ENCODE data around the gene LMO7. TPM values are rescaled to one million over a fixed set of nuclear protein-coding genes. Genes with fewer than 3 reads are reported as not detected.
"Not testable (repeated sequence)": the region's sequence is repeated elsewhere in the genome, so short reads cannot be mapped to it uniquely, and the experiment has no call there.

The LMO7 gene
- total RNA-seq, 1 donor from 2014 or later: 39.2 TPM

DNA sequence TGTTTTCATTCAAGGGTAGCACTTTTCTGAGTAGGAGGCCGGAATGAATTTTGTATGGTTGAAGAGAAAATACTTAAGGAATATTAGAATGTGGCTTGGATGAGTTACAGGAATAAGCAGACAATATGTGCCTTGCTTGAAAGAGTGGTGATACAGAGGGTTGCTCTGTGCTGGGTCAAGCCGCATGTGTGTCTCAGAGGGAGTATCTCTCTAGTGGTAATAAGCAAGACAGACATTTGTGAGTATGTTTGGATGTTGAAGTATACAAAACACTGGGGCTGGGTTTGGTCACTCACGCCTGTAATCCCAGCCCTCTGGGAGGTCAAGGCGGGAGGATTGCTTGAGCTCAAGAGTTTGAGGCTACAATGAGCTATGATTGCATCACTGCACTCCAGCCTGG, 103.9 kb downstream of the LMO7 start:
- no peak for DNase-seq (ENCODE audit: low read depth in 2 of 2)

DNA sequence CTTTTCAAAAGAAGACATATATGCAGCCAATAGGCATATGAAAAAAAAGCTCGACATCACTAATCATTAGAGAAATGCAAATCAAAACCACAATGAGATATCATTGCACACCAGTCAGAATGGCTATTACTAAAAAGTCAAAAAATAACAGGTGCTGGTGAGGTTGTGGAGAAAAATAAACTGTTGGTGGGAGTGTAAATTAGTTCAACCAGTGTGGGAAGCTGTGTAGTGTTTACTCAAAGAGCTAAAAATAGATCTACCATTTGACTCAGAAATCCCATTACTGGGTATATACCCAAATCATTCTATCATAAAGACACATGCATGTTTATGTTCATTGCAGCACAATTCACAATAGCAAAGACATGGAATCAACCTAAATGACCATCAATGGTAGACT, 106.9 kb downstream of the LMO7 start:
- not testable (repeated sequence) for DNase-seq (ENCODE audit: low read depth in 2 of 2)

DNA sequence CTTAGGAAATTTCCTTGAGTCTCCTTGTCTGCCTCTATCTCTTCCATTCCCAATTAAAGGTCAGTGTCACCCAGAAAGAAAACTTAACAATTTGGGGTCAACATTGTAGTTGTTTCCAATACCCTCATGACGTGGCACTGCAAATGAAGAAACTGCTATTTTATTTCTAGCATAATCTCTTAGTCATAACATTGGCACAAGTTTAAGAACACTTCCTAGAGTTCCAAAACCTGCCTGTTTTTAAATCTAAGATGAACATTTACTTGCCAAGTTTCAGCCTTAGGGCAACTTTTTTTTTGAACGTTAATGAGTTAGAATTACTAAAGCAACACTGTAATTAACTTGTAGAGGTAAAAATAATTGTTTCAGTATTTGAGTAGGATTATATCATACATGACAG, 108.0 kb downstream of the LMO7 start:
- no peak for DNase-seq (ENCODE audit: low read depth in 2 of 2)

DNA sequence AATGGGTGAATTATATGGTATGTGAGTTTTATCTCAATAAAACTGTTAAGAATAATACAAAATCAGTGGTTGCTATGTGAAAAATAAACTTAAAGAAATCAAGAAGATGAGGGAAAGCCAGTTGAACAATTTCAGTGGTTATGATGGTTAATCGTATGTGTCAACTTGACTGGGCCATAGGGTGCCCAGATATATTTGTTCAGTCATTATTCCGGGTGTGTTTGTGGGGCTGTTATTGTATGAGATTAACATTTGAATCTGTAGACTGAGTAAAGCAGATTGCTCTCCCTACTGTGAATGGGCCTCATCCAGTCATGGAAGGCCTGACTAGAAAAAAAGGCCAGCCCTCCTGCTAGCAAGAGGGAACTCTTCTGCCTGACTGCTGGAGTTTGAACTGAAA, 109.3 kb downstream of the LMO7 start:
- no peak for DNase-seq (ENCODE audit: low read depth in 2 of 2)

- DNase-seq (ENCODE audit: low read depth in 2 of 2): no peak
Observed at GRCh38 chr13:75748874-75749273, 112.7 kb downstream of the LMO7 start.

- no peak for DNase-seq (ENCODE audit: low read depth in 2 of 2)
Observed at GRCh38 chr13:75749407-75749806, 113.3 kb downstream of the LMO7 start.

GRCh38 chr13:75751350-75751749, 115.2 kb downstream of the LMO7 start:
- DNase-seq (ENCODE audit: low read depth in 2 of 2): no peak

GRCh38 chr13:75752826-75753225, 116.7 kb downstream of the LMO7 start:
- no peak for DNase-seq (ENCODE audit: low read depth in 2 of 2)

DNA sequence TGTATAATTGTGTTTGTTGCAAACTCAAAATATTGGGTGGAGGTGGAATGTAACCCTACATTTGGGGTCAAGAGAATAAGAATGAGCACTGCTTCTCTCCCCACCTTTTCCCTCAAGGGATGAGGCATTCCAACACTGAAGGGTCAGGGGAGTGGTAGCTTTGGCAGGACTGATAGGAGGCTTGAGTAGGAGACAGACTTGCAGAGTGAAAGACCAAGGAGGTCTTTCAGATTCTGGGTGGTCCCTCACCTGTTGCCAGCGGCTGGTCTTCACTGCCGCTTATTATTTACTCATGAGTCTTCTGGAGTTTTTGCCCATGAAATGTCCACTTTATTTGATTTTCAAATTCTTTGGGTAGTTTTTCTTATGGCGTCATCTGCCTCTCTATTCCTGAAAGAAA, 118.8 kb downstream of the LMO7 start:
- no peak for DNase-seq (ENCODE audit: low read depth in 2 of 2)

- DNase-seq (ENCODE audit: low read depth in 2 of 2): no peak
Observed at GRCh38 chr13:75757336-75757735, 121.2 kb downstream of the LMO7 start.

- no peak for DNase-seq (ENCODE audit: low read depth in 2 of 2)
Observed at GRCh38 chr13:75759531-75759930, 123.4 kb downstream of the LMO7 start.

DNA sequence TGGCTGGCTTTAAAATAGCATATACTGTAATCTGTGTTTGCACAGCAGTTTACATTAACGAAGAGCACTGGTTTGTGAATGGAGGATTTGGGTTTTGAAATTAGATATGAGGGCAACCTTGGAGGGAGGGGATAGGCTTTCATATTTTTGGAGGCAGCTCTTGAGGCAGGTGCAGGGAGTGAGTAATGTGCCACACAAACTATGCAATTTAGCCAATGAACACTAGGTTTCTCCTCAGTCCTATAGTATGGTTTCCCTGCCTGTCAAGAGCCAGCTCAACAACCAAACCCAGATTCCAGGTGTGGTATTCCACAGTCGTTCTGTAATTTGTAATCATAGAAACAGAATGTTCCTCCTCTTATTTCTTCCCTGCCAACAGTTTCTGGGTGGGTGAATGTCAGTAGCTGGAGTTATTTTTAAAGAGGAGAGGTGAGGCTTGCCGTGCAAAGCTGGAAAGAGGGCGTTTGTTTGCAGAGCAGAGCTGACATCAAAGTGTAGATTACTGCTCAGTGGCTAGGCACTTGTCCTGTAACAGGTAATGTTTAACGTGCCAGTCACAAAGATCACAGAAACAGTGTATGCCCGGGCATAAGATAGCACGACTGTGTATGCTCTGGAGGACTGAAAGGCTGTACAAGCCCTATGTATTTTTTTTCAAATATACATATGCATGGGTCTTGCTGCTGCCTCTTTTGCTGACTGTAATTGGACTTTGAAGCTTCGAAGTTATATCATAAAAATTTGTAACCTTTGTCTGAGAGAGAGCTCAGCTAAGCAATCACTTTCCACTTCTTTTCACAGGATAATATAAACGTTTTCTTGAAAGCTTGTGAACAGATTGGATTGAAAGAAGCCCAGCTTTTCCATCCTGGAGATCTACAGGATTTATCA, 124.2 kb downstream of the LMO7 start:
- DNase-seq (ENCODE audit: low read depth in 2 of 2): no peak

GRCh38 chr13:75761369-75761768, 125.2 kb downstream of the LMO7 start:
- DNase-seq (ENCODE audit: low read depth in 2 of 2): no peak

DNA sequence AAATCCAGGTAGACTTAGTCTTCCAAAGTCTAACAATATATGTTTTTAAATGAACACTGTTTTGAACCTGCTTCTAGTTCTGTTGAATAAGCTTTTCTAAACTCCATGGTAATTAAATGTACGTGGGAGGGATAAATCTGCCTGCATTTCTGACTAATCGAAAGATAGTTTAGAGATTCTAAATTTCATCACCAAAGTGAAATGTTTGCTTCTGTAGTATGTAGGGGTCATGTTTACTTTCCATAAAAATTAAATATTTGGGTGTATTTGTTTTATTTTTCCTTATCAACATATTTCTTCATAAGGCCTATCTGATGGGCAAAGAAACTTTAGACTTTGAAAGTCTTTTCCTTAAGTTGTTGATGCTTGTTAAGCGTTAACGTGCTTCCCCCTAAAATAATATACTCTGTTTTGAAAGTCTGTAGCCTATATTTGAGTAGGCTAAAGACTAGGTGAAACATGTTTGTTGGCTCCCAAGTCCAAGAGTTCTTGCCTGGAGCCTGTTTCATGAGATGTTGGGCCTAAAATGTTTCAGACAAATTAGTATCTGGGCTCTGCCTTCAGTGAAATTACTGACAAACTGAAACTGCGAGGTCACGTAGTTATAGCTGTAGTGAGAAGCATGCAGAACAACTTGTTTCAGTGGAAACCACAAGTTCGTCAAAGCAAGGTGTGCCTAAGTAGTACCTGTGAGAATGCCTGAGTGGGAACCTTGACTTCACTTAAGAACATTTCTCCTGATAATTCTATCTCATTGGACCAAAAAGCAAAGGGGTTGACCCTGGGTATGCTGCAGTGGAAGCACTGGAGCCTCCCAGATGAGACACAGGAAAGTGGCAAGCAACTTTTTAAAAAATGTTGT, 126.2 kb downstream of the LMO7 start:
- DNase-seq (ENCODE audit: low read depth in 2 of 2): no peak

- no peak for DNase-seq (ENCODE audit: low read depth in 2 of 2)
Observed at GRCh38 chr13:75762955-75763354, 126.8 kb downstream of the LMO7 start.

GRCh38 chr13:75763512-75763911, 127.4 kb downstream of the LMO7 start:
- DNase-seq (ENCODE audit: low read depth in 2 of 2): no peak

- no peak for DNase-seq (ENCODE audit: low read depth in 2 of 2)
Observed at GRCh38 chr13:75764251-75764925, 128.3 kb downstream of the LMO7 start.

DNA sequence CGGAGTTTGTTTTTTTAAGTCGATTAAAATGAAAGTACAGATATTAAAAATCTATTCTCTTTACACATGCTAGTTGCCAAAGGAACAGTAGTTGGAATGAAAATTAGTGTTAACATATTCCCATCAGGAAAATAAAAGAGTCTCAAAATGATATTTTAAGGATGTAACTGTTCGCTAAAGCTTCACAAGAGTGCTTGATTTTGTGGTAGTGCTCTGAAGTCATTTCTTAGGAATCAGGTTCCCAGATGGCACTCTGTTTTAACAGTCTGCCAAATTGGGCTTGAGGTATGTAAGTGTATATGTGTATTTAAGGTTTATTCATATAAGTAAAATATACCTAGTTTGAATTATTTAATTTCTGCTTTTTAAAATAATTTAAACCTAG, 128.8 kb downstream of the LMO7 start:
- no peak for DNase-seq (ENCODE audit: low read depth in 2 of 2)

- DNase-seq (ENCODE audit: low read depth in 2 of 2): no peak
Observed at GRCh38 chr13:75766636-75767035, 130.5 kb downstream of the LMO7 start.

GRCh38 chr13:75769141-75769905, 133.2 kb downstream of the LMO7 start:
- DNase-seq (ENCODE audit: low read depth in 2 of 2): no peak

GRCh38 chr13:75770164-75770563, 134.0 kb downstream of the LMO7 start:
- DNase-seq (ENCODE audit: low read depth in 2 of 2): no peak

Measured in dermis microvascular lymphatic vessel endothelial cell (primary cell).